IMR-90 (cell line): Measurements from ENCODE around the gene IGSF8. TPM values are rescaled to one million over a fixed set of nuclear protein-coding genes. Genes with fewer than 3 reads are reported as not detected.

ENCODE experiments used
- ATAC-seq: fragments of 200-7000 bp; cut with Tn5 transposase; 2 replicates; pipeline ENCODE4 v1.9.1; 2020; ENCODE audit warnings: low read depth, mild to moderate bottlenecking, moderate library complexity
- BruUV-seq: library from RNA; stranded (reverse); fragments of 400-500 nt; replicated peaks from 2 replicates; lab custom pipeline; 2021; lab: Mats Ljungman, UMichigan
- CTCF ChIA-PET: fragments of 300-600 bp; formaldehyde crosslinking; extraction: SDS; loops from one replicate; lab custom pipeline; 2021; ENCODE audit warnings: antibody characterized with exemption; lab: Yijun Ruan, JAX
- POLR2A ChIA-PET: fragments of 300-600 bp; sonication (Branson Sonifier 250); formaldehyde crosslinking; loops from one replicate; lab custom pipeline; 2022; ENCODE audit warnings: antibody characterized with exemption; ENCODE audit not compliant: unreplicated experiment; lab: Charles Lee
- DNase-seq: peaks from one replicate; pipeline ENCODE4 v3.0.0; 2013
- H2AFZ ChIP-seq: replicated peaks from 2 replicates; pipeline ENCODE3; 2013; ENCODE audit warnings: low read length, mild to moderate bottlenecking; ENCODE audit not compliant: poor library complexity
- H2AK5ac ChIP-seq: 2 replicates; pipeline ENCODE4 v1.6.1; 2013; ENCODE audit warnings: low read depth, low read length, inconsistent platforms
- H2AK9ac ChIP-seq: replicated peaks from 2 replicates; pipeline ENCODE3; 2013; ENCODE audit warnings: mild to moderate bottlenecking, low read depth, low read length, moderate library complexity; ENCODE audit not compliant: poor library complexity
- H2BK120ac ChIP-seq: 2 replicates; pipeline ENCODE4 v1.6.1; 2013; ENCODE audit warnings: low read depth, low read length, inconsistent platforms
- H2BK15ac ChIP-seq: 3 replicates; pipeline ENCODE4 v1.6.1; 2013; ENCODE audit warnings: low read depth, low read length, inconsistent platforms
- H2BK20ac ChIP-seq: 2 replicates; pipeline ENCODE4 v1.6.1; 2013; ENCODE audit warnings: low read depth, mild to moderate bottlenecking, inconsistent platforms, low read length, moderate library complexity
- H2BK5ac ChIP-seq: 2 replicates; pipeline ENCODE4 v1.6.1; 2013; ENCODE audit warnings: mild to moderate bottlenecking, low read depth, low read length, inconsistent platforms; ENCODE audit not compliant: poor library complexity, severe bottlenecking
- H3K14ac ChIP-seq: replicated peaks from 2 replicates; pipeline ENCODE4 v1.6.1; 2013; ENCODE audit warnings: low read depth, low read length, inconsistent platforms
- H3K18ac ChIP-seq: 2 replicates; pipeline ENCODE4 v1.6.1; 2013; ENCODE audit warnings: low read depth, low read length, control low read depth
- H3K23ac ChIP-seq: 2 replicates; pipeline ENCODE4 v1.6.1; 2013; ENCODE audit warnings: low read depth, low read length, inconsistent platforms
- H3K27ac ChIP-seq: 2 replicates; pipeline ENCODE4 v1.5.1; 2013; ENCODE audit warnings: mild to moderate bottlenecking, control low read depth, low read length; ENCODE audit not compliant: insufficient read depth
- H3K27me3 ChIP-seq: 2 replicates; pipeline ENCODE4 v1.6.1; 2013; ENCODE audit warnings: low read length; ENCODE audit not compliant: control insufficient read depth, insufficient read depth
- H3K36me3 ChIP-seq: 2 replicates; pipeline ENCODE4 v1.6.1; 2013; ENCODE audit warnings: low read length, mixed read lengths; ENCODE audit not compliant: control insufficient read depth, insufficient read depth
- H3K4ac ChIP-seq: 2 replicates; pipeline ENCODE4 v1.6.1; 2013; ENCODE audit warnings: low read depth, low read length, inconsistent platforms
- H3K4me1 ChIP-seq: 2 replicates; pipeline ENCODE4 v1.6.1; 2013; ENCODE audit warnings: low read length, mixed read lengths; ENCODE audit not compliant: control insufficient read depth, insufficient read depth
- H3K4me2 ChIP-seq: 2 replicates; pipeline ENCODE4 v1.6.1; 2013; ENCODE audit warnings: low read depth, mild to moderate bottlenecking, control low read depth, low read length, moderate library complexity
- H3K4me3 ChIP-seq: 2 replicates; pipeline ENCODE4 v1.5.1; 2013; ENCODE audit warnings: low read depth, mild to moderate bottlenecking, control low read depth, low read length, moderate library complexity; ENCODE audit not compliant: insufficient read depth
- H3K56ac ChIP-seq: 2 replicates; pipeline ENCODE4 v1.6.1; 2013; ENCODE audit warnings: low read length, inconsistent platforms; ENCODE audit not compliant: insufficient read depth; ENCODE audit errors: extremely low read depth
- H3K79me1 ChIP-seq, 2 experiments: 2 replicates each; pipeline ENCODE4 v1.6.1; 2013; ENCODE audit warnings: low read length in 2 of 2, inconsistent platforms in 1 of 2, low read depth in 1 of 2
- H3K9ac ChIP-seq: 2 replicates; pipeline ENCODE4 v1.6.1; 2013; ENCODE audit warnings: low read depth, low read length, control low read depth
- H3K9me1 ChIP-seq: 2 replicates; pipeline ENCODE4 v1.6.1; 2013; ENCODE audit warnings: low read length, inconsistent platforms; ENCODE audit not compliant: insufficient read depth
- H3K9me3 ChIP-seq: 2 replicates; pipeline ENCODE4 v1.6.1; 2013; ENCODE audit warnings: low read length; ENCODE audit not compliant: control insufficient read depth, insufficient read depth
- H4K20me1 ChIP-seq: 2 replicates; pipeline ENCODE4 v1.6.1; 2013; ENCODE audit warnings: low read length, inconsistent platforms; ENCODE audit not compliant: insufficient read depth
- H4K5ac ChIP-seq: 2 replicates; pipeline ENCODE4 v1.6.1; 2013; ENCODE audit warnings: mild to moderate bottlenecking, low read depth, low read length, control low read depth
- H4K8ac ChIP-seq, 2 experiments: 2 replicates each; pipeline ENCODE4 v1.6.1; 2013; ENCODE audit warnings: low read depth in 2 of 2, low read length in 2 of 2, control low read depth in 1 of 2, inconsistent platforms in 1 of 2
- H4K91ac ChIP-seq: 2 replicates; pipeline ENCODE4 v1.6.1; 2013; ENCODE audit warnings: low read depth, low read length, inconsistent platforms; ENCODE audit not compliant: insufficient read depth
- BHLHE40 ChIP-seq: fragments of 150-350 bp; IDR thresholded peaks from 2 replicates; pipeline ENCODE4 v1.6.1; 2016; ENCODE audit warnings: mild to moderate bottlenecking, low read depth, low read length
- CEBPB ChIP-seq: IDR thresholded peaks from 2 replicates; pipeline ENCODE4 v1.6.1; 2012; ENCODE audit warnings: low read depth, low read length, improper control_type of control experiment
- ELK1 ChIP-seq: fragments of 150-350 bp; IDR thresholded peaks from 2 replicates; pipeline ENCODE4 v1.6.1; 2016; ENCODE audit warnings: low read depth, mild to moderate bottlenecking, low read length, moderate library complexity, borderline replicate concordance
- MAFK ChIP-seq: IDR thresholded peaks from 2 replicates; pipeline ENCODE4 v1.6.1; 2012; ENCODE audit warnings: low read depth, low read length, improper control_type of control experiment
- NFE2L2 ChIP-seq: fragments of 150-350 bp; IDR thresholded peaks from 2 replicates; pipeline ENCODE4 v1.6.1; 2016; ENCODE audit warnings: low read depth, mild to moderate bottlenecking, low read length
- POLR2A ChIP-seq: IDR thresholded peaks from 2 replicates; pipeline ENCODE4 v1.6.1; 2012; ENCODE audit warnings: mild to moderate bottlenecking, low read depth, low read length
- RCOR1 ChIP-seq: IDR thresholded peaks from 2 replicates; pipeline ENCODE4 v1.6.1; 2012; ENCODE audit warnings: mild to moderate bottlenecking, low read length, improper control_type of control experiment; ENCODE audit not compliant: insufficient replicate concordance
- WGBS, 2 experiments: methylation state at CpG; one replicate each; pipeline versions ENCODE4 v1.1.5 to v1.1.7; 2013; ENCODE audit warnings: missing lambda C conversion rate in 2 of 2; ENCODE audit not compliant: insufficient read length in 1 of 2; ENCODE audit errors: extremely low coverage in 2 of 2; 5-methylcytosine and 5-hydroxymethylcytosine counted together
- dilution Hi-C: fragments of 300-500 bp; cut with HindIII; formaldehyde crosslinking; loops from one replicate; pipeline ENCODE4 v1.14.3; 2018; ENCODE audit warnings: low sequenced_read_pairs; ENCODE audit not compliant: unreplicated experiment
- in situ Hi-C: fragments of 300-500 bp; cut with MboI; formaldehyde crosslinking; loops from 3 replicates; pipeline ENCODE4 v1.14.3; 2019; ENCODE audit warnings: low sequenced_read_pairs, inconsistent platforms, mixed read lengths
- intact Hi-C: fragments of 100-400 bp; cut with micrococcal nuclease; formaldehyde crosslinking; loops from 2 replicates; pipeline ENCODE4 v1.10.0; 2022
- polyA plus RNA-seq, 3 experiments: library from polyadenylated mRNA; depleted of rRNA; stranded (reverse); fragments of >200 nt; gene quantifications; 2 replicates each; pipeline ENCODE4 v1.2.3, GENCODE V29; 2012; ENCODE audit warnings: low replicate concordance in 1 of 3
- total RNA-seq: library from RNA; depleted of rRNA; stranded (reverse); fragments of >200 nt; gene quantifications from 2 replicates; pipeline ENCODE4 v1.2.3, GENCODE V29; 2012

IGSF8 gene
- total and polyA plus RNA-seq, 2 of the 4 experiments (the other 2 are of a cell fraction), result 8.8 to 25.2 TPM

- dilution Hi-C loops (no loop called here), intact Hi-C loops (no loop called here), in situ Hi-C loops (no loop called here)
- 88% methylated on average over 1 of the region's 8 CpGs; no CpG with 5 or more reads in 1 of the 2 experiments for WGBS, 2 experiments
- Histone ChIP-seq H3K9ac (no peak overlapping the region), H2AFZ (no peak overlapping the region), H3K4ac (no peak overlapping the region), H4K91ac (no peak overlapping the region), H4K20me1 (no peaks in the 10 kb centered on the region), H2BK15ac (no peak overlapping the region), H3K56ac (no peak overlapping the region), H3K4me3 (no peak overlapping the region), H2AK5ac (no peak overlapping the region), H2AK9ac (no peak overlapping the region), H4K5ac (no peak overlapping the region), H2BK5ac (no peak overlapping the region), H3K18ac (no peak overlapping the region), H4K8ac (no peak overlapping the region), H3K27ac (no peak overlapping the region), H3K4me1 (no peaks in the 10 kb centered on the region), H3K9me3 (no peaks in the 10 kb centered on the region), H2BK120ac (no peak overlapping the region), H3K23ac (no peak overlapping the region), H3K27me3 (peaks cover 44% of the 10 kb centered on the region), H3K79me1 (no peaks in the 10 kb centered on the region), H2BK20ac (no peak overlapping the region), H3K4me2 (no peak overlapping the region), H3K9me1 (no peaks in the 10 kb centered on the region), H3K36me3 (no peaks in the 10 kb centered on the region), H3K14ac (no peak overlapping the region)
- TF ChIP-seq CEBPB (no peak), ELK1 (no peak), BHLHE40 (no peak), RCOR1 (no peak), NFE2L2 (no peak), MAFK (no peak), POLR2A (no peak)
- ATAC-seq (no peak), DNase-seq (no peak)
- no TSS peak for BruUV-seq
- ChIA-PET POLR2A (no interaction called here), CTCF (no interaction called here)
Observed at GRCh38 chr1:160139840-160140239, 41.4 kb upstream of the IGSF8 start.
